HG03439 (cell line): Measurements from ENCODE around the gene OBSCN.

Source experiments
- ATAC-seq: cut with Tn5 transposase; IDR thresholded peaks from one replicate; pipeline ENCODE4 v1.9.1; 2021; ENCODE audit warnings: mild to moderate bottlenecking, moderate library complexity; ENCODE audit not compliant: unreplicated experiment

Gene OBSCN

GRCh38 chr1:228408869-228409805 is 201.3 kb downstream of the OBSCN start:
- ATAC-seq = no peak

- no peak for ATAC-seq
Observed at GRCh38 chr1:228410015-228410414, 202.2 kb downstream of the OBSCN start.

- no peak for ATAC-seq
Observed at GRCh38 chr1:228410671-228411070, 202.8 kb downstream of the OBSCN start.

GRCh38 chr1:228411121-228411520 is 203.3 kb downstream of the OBSCN start:
- ATAC-seq = no peak

GRCh38 chr1:228411548-228412430 is 203.9 kb downstream of the OBSCN start:
- ATAC-seq = no peak

GRCh38 chr1:228413241-228414010 is 205.6 kb downstream of the OBSCN start:
- no peak for ATAC-seq

- ATAC-seq = no peak
Observed at GRCh38 chr1:228414511-228415211, 206.8 kb downstream of the OBSCN start.

- ATAC-seq = no peak
Observed at GRCh38 chr1:228415221-228415620, 207.4 kb downstream of the OBSCN start.

GRCh38 chr1:228415853-228416216 is 208.0 kb downstream of the OBSCN start:
- ATAC-seq = no peak

GRCh38 chr1:228416217-228416933 is 208.5 kb downstream of the OBSCN start, which contains the start of gene TRIM17:
TRIM17 (minus strand) TSS chr1:228416861; CDS start chr1:228415072, 1,789 bp downstream.
- ATAC-seq = no peak

GRCh38 chr1:228417061-228417460 is 209.2 kb downstream of the OBSCN start:
- no peak for ATAC-seq

- ATAC-seq = no peak
Observed at GRCh38 chr1:228417483-228418203, 209.8 kb downstream of the OBSCN start.

GRCh38 chr1:228420968-228421826 is 213.4 kb downstream of the OBSCN start:
- no peak for ATAC-seq

- no peak for ATAC-seq
Observed at GRCh38 chr1:228423404-228424053, 215.7 kb downstream of the OBSCN start.

- ATAC-seq = no peak
Observed at GRCh38 chr1:228424685-228425660, 217.1 kb downstream of the OBSCN start.

GRCh38 chr1:228426518-228427175 is 218.8 kb downstream of the OBSCN start:
- ATAC-seq = no peak
